Umbilical cord (tissue), 2 donors: ENCODE measurements around the gene PSIP1. TPM values are rescaled to one million over a fixed set of nuclear protein-coding genes. Genes with fewer than 3 reads are reported as not detected.
"Not testable (repeated sequence)": the region's sequence is repeated elsewhere in the genome, so short reads cannot be mapped to it uniquely, and the experiment has no call there.

Source experiments
- DNase-seq: peaks from one replicate; pipeline ENCODE4 v3.0.0-alpha.2; 2015; ENCODE audit warnings: low spot score
- total RNA-seq: library from RNA; depleted of rRNA; stranded (reverse); fragments of >200 nt; gene quantifications from one replicate; pipeline ENCODE4 v1.2.3, GENCODE V29; 2014; ENCODE audit warnings: low replicate concordance; ENCODE audit not compliant: insufficient read depth

The PSIP1 gene
- total RNA-seq, 1 donor from 2014 or later = 30.1 TPM

- DNase-seq = no peak
Measured at GRCh38 chr9:15505921-15506320, 4.8 kb downstream of the PSIP1 start.

- no peak for DNase-seq
Measured at GRCh38 chr9:15501803-15502202, 9.0 kb downstream of the PSIP1 start.

- no peak for DNase-seq
Measured at GRCh38 chr9:15501179-15501578, 9.6 kb downstream of the PSIP1 start.

- DNase-seq = no peak
Measured at GRCh38 chr9:15499139-15499538, 11.6 kb downstream of the PSIP1 start.

GRCh38 chr9:15498246-15498995 is 12.3 kb downstream of the PSIP1 start:
- DNase-seq = peak; percentile 8

- no peak for DNase-seq
Measured at GRCh38 chr9:15492485-15493150, 18.2 kb downstream of the PSIP1 start.

GRCh38 chr9:15491950-15492349 is 18.8 kb downstream of the PSIP1 start:
- DNase-seq = no peak

GRCh38 chr9:15485836-15486666 is 24.7 kb downstream of the PSIP1 start:
- peak; percentile 23 for DNase-seq

GRCh38 chr9:15484802-15485201 is 26.0 kb downstream of the PSIP1 start:
- no peak for DNase-seq

- DNase-seq = no peak
Measured at GRCh38 chr9:15482146-15482545, 28.6 kb downstream of the PSIP1 start.

- no peak for DNase-seq
Measured at GRCh38 chr9:15480028-15480427, 30.7 kb downstream of the PSIP1 start.

- DNase-seq = no peak
Measured at GRCh38 chr9:15475923-15476536, 34.7 kb downstream of the PSIP1 start.

GRCh38 chr9:15469862-15470261 is 40.9 kb downstream of the PSIP1 start:
- DNase-seq = no peak

GRCh38 chr9:15469406-15469805 is 41.4 kb downstream of the PSIP1 start:
- peak; percentile 4 for DNase-seq

GRCh38 chr9:15468145-15468544 is 42.6 kb downstream of the PSIP1 start:
- no peak for DNase-seq

GRCh38 chr9:15461601-15462000 is 49.2 kb downstream of the PSIP1 start:
- no peak for DNase-seq

- no peak for DNase-seq
Measured at GRCh38 chr9:15461056-15461455, 49.7 kb downstream of the PSIP1 start.

- no peak for DNase-seq
Measured at GRCh38 chr9:15453956-15454355, 56.8 kb downstream of the PSIP1 start.

- DNase-seq = no peak
Measured at GRCh38 chr9:15444141-15444540, 66.6 kb downstream of the PSIP1 start.

GRCh38 chr9:15442264-15442663 is 68.5 kb downstream of the PSIP1 start:
- not testable (repeated sequence) for DNase-seq

GRCh38 chr9:15441841-15442240 is 68.9 kb downstream of the PSIP1 start:
- not testable (repeated sequence) for DNase-seq

GRCh38 chr9:15438891-15439290 is 71.9 kb downstream of the PSIP1 start:
- DNase-seq = no peak
